ENCODE results near the gene RAD51B.
A peak's percentile ranks its signal among the peaks of the same experiment; 100 is the strongest.

The RAD51B gene

DNA sequence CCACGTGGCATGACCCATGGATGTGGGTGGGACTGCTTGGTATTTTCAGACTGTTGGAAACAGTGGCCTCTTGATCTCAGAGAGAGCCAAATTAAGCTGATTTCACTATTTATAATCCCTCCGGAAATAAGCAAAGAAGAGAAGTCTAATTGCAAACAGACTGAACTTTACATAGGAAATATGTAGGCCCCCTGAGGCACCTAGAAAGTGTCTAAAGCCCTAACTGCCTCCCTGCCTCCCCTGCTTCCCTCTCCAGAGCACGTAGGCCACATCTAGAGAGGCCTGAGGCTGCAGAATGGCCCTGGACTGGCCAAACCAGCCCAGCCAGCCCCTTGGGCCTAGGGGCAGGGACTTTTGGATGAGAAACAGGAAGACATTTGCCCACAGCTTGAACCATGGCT lies 849.5 kb downstream of the RAD51B start:
- no peak for DNase-seq

DNA sequence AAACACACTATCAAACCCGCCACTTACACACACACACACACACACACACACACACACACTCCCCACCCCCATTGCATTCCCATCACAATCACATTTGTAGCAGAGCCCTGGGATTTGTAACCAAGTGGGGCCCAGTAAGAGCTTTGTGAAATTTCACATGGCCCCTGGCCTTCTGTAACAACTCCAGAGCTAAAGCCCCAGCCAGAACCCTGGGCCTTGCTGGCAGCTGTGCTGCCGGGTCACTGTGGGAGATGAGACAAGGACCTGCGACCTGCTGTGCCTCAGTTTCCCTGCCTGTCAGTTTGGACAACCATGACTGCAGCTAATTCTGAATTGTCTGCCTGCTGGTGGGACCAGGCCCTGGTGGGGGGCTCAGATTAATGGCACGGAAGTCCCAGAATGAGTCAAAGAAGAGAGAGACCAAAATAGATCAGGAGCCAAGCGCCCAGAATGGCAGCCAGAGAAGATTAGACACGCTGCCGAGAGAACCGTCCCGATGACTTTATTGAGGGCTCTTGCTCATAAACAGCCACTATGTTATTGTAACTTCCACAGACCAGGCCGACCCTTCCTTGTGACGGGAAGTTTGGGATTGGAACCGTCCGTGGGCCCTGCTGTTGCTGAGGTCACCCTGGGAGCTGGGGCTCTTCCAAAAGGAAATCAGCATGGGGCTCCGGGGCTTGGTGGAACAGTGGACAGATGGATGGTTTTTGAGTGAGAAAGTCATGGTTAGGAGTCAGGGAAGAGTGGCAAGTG lies 850.2 kb downstream of the RAD51B start:
- no peak for DNase-seq

- DNase-seq: no peak
Measured at GRCh38 chr14:68670359-68670715, 850.8 kb downstream of the RAD51B start.

DNA sequence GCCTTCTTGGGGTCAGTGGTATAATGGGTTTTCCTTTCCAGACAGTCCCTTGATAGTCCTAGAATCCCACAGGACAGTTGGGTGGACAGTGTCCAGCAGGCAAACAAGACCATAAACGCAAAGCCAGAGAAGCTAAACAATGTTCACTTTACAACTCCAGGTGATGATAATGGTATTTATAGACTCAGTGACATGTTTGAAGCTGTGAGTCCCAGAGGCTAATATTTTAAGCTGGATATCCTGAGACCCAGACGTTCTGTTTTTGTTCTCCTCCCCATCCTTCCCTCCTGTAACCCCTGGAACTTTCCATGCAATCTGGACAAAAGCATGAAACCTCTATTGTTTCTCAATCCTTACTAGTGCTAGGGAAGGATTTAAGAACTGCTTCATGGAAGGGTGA lies 852.3 kb downstream of the RAD51B start:
- no peak for DNase-seq

GRCh38 chr14:68672609-68673285 lies 853.2 kb downstream of the RAD51B start:
- no peak for DNase-seq

- DNase-seq: no peak
Measured at GRCh38 chr14:68673464-68673863, 853.9 kb downstream of the RAD51B start.

DNA sequence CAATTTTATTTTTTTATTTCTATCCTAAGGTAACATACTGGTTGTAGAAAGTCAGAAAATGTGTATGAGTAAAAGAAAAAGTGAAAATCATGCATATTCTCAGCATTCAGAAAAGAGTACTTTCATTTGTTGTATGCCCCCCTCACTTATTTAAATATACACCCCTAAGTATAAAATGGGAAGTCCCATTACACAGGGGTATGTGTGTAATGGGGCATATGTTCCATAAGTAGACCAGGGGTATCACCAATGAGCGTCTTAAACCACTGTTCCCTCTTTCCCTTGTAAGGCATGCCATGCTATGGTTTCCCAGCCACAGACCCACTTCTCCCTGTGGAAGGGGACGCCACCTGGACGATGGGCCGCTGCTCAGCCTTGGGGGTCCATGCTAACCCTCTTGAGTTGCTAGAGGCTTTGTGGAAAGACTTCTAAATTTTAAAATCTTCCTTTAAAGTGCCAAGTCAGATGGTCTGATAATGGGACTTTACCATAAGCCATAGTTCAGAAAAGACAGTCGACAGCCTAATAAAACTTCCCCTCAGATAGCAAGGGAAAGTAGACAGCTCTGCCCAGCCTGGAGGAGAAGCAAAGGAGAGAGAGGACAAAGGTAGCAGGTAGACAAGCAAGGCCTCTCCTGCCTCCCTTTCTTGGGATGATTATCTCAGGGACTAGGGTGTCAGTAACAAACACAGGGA lies 855.1 kb downstream of the RAD51B start:
- no peak for DNase-seq

DNA sequence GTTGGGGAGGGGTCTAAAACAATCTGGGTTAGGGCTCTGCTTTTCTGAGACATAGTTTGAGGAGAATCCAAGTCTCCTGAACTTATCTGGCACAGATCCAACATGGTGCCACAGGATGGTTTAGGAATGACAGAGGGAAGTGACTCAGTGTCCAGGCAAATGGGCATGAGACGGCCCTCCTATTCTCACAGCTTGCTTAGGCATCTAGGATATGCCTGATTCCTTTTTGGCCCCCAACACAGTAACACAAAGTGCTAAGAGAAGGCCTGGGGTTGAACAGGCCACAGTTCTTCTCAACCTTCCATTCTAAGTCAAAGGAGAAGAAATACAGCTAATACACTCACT lies 855.6 kb downstream of the RAD51B start:
- DNase-seq: no peak

DNA sequence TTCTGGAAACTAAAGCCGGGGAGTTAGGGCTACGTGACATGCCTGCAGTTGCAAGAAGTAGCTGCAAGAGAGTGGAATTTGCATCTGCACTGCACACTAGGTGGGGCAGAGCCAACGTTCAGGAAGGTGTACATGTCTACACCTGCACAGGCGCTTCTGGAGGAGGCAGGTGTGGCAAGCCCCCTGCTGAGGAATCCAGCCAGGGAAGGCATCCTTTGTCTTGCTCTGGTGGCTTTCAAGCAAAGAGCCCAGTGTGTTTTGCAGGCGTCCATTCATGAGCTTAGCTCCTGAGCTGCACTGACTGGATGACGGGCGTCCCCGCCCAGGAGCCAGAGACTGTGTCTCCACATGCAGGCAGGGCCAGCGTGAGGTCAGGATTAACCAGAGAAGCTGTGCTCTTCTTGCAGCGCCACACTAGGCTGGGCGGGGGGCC lies 856.9 kb downstream of the RAD51B start:
- DNase-seq: peak; percentile 66

- no peak for DNase-seq
Measured at GRCh38 chr14:68677476-68677875, 857.9 kb downstream of the RAD51B start.

DNA sequence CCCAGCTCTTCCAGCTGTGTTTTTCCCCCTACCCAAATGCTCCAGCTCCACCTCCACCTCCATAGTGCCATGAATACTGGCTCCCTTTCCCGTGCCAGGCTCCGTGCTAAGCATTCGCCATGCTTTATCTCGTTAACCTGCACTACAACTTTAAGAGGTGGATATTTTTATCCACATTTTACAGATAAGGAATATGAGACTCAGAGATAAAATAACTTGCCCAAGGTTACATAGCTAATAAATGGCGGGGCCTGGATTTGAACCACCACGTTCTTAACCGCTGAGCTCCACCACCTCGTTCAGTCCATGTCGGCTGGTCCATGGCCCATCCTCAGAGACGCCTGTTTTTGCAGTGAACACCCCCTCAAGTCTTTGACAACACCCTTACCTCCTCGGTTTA lies 858.3 kb downstream of the RAD51B start:
- no peak for DNase-seq

GRCh38 chr14:68678471-68678870 lies 858.9 kb downstream of the RAD51B start:
- no peak for DNase-seq

DNA sequence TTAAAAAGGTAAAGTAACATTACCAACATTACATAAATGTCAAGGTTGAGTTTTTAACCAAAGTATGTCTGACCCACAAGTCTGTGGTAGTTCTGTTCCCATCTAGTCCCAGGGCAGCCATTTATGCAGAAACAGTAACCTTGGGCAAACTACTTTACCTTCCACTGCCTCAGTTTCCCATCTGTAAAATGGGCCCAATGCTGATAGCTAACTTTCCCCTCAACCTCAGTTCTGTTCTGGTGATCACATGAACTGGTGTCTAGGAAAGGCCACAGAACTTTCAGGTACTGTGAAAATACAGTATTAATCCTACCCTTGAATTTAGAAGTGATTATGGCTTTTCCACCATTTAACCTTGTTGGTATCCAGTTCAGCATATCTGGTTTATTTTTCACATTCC lies 859.7 kb downstream of the RAD51B start:
- DNase-seq: no peak

DNA sequence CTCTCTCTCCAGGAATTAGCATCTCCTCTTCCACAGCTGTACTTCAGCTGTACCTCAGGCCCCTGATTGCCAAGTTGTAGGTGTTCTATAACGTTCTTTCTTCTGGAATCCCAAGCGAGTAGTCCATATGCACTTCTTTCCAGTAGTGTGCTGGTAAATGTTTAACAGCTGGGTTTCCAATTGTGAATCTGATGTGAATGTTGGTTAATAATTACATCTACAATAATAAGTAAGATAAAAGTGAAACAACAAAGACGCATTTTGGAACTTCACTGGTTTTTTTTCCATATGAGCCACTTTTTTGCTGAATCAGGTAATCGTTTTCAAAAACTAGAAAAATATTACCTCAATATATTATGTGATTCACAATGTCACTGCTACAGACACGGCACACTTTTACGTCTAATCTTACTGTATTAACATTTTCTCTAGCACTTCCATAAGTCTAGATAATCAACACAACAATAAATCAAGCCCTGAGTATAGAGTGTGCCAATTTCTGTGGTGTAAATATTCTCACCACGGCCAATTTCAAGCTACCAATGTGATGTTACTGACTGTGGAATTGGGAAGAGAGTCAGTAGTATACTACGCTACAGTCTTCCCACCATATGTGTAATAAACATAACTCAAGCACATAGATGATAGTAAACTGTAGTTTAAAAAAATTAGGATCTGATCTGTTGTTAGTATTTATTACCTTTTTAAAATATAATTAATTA lies 860.3 kb downstream of the RAD51B start:
- no peak for DNase-seq

- no peak for DNase-seq
Measured at GRCh38 chr14:68680541-68681051, 861.0 kb downstream of the RAD51B start.

DNA sequence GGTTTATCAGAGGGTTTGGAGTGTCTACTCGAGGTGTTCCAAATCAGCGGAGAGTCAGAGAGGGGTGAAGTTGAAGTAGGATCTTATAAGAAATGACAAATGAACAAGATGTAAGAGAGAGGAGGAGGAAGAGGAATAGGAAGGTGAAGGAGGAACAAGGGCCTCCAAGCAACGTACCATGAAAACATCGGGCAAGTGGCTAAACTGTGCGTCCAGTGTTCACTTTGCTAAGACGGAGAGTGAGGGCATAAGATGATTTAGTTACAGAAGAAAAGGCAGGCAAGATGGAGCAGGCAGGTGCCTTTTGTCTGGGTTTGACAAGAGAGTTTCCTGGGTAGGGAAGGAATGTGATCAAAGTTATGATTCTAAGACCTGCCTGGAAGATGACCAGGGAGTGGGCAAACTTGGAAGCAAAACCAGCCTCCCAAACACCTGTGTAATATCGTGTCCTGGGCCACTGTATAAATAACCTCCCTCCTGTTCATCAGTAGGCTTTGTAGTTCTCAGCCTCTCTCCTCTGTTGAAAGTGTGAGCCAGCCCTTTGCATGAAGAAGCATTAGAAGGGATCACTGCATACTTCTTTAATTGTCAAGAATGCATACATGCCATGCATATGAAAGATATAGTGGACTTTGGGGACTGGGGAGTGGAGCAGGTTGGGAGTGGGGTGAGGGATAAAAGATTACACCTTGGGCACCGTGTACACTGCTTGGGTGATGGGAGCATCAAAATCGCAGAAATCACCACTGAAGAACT lies 861.9 kb downstream of the RAD51B start:
- DNase-seq: no peak

GRCh38 chr14:68682166-68683103 lies 862.9 kb downstream of the RAD51B start:
- no peak for DNase-seq

DNA sequence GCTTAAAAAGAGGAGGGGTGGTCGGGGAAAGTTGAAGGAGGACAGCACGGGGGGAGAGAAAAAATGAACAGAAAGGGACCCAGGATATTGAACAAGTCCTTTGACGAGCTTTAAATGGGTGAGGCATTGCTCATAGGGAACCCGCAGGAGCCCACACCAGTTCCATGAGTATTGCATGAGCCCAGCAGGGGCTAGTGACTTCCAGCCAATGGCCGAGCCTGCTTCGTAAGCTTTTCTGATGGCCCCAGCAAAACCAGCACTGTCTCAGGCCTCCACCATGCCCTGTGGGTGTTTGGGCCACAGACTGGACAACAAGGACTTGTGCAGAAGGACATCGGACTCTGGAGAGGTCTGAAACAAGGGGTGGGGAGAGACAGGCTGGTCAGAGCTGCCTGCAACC lies 863.7 kb downstream of the RAD51B start:
- DNase-seq: no peak

DNA sequence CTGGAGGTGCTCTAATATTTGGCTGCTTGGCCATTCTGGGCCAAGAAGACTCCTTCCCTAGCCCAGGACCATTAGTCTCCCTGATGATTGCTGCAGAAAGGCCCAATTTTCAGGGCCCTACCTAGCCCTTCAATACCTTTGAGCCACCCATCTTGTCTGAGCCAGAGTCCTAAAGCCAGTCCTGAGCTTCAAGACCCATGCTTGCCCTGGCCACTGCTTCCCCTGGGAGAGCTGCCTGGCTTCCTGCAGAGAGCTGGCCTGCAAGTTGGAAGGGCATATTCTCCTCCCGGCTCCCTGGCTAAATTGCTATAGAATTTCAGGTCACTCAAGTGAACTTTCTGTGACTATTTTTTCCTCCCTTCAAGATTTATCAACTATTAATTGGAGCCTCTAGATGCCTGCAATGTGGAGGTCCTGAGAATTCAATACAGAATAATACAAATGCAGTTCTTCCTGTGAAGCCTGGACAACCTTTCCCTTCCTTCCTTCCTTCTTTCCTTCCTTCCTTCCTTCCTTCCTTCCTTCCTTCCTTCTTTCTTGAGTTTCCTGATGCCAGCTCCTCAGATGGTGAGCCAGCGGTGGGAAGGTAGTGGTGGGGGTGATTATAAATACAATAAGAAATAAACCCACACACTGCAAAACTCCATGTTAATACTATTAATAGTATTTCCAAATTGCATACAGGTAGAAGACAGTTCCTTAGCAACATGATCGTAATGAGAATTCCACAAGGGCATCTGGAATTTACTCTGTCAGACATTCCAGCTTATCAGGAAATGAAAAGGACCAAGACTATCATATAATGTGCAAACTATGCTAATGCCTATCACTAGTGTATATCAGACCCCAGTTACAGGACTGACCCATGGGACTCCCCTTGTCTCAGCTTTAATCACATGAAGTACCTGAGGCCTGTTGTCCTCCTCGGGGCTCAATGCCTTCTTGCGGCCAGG lies 865.2 kb downstream of the RAD51B start:
- DNase-seq: no peak
